ENCODE measurements around the gene GAREM2.
A peak's percentile ranks its signal among the peaks of the same experiment; 100 is the strongest.

Gene GAREM2

DNA sequence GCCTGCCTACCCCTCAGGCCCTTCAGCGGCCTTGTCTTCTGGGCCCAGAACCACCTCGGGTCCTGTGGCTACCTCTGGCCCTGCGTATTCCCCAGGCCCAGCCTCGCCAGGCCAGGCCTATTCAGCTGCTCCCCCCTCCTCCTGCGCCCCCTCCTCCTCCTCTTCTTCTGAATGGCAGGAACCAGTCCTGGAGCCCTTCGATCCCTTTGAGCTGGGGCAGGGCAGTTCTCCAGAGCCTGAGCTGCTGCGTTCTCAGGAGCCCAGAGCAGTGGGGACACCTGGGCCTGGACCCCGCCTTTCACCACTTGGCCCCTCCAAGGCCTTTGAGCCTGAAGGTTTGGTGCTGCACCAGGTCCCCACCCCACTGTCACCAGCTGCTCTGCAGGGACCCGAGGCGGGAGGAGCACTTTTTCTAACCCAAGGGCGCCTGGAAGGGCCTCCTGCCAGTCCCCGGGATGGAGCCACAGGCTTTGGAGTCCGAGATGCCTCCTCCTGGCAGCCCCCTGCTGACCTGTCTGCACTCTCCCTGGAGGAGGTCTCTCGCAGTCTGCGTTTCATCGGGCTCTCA lies 14.7 kb downstream of the GAREM2 start:
- no peak for DNase-seq (ENCODE audit: low spot score)

DNA sequence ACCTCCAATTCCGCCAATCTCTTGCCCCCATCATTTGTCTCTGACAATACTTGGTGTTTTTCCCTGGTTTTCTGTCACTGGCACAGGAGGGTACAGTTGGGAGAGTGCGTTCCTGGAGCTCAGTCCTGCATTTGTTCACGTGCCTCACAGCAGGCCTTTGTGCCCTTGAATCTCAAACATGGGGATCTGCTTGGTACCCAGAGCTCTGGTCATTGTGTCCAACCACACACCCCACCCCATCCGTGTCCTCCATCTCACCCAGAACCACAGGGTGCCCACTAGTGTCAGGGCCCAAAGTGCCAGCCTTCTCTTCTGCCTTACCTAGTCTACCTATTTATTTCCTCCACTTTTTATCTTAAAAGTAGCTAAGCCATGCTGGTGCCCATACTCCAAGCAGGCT lies 16.2 kb downstream of the GAREM2 start:
- DNase-seq (ENCODE audit: low spot score), result no peak

DNA sequence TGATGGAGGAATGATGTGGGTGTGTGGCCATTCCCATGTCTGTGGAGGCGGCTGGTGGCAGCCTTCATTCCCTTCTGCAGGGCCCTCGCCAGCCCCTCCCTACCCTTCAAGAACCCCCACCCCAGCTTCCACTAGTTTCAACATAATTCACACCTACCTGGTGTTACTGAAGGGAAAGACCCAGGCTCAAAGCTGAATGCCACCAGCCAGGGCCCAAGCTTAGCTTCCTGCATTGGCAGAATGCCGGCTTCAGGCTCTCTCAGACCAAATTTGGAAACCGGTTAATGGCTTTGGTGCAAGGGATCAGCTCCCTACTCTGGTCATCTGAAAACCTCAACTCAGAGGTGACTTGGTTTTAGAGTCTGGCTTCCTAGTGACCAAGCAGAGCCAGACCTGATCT lies 16.9 kb downstream of the GAREM2 start:
- no peak for DNase-seq (ENCODE audit: low spot score)

DNA sequence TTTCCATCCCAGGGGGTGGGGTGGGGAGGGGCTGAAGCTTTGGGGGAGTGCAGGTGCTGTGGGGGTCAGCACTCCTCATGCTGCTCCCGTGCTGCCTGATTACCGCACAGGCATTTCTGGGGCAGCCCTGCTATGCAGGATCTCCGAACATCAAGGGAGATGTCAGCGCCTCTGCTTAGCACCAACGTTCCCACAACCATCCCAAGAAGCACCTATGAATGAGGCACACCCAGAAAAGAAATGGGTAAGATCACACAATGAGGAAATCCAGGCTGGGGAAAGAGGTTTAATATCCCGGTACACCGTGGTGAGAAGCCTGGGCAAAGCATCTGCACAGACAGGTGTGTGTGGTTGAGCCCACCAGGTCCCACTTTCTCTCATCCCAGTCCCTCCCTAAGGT lies 17.5 kb downstream of the GAREM2 start:
- no peak for DNase-seq (ENCODE audit: low spot score)

DNA sequence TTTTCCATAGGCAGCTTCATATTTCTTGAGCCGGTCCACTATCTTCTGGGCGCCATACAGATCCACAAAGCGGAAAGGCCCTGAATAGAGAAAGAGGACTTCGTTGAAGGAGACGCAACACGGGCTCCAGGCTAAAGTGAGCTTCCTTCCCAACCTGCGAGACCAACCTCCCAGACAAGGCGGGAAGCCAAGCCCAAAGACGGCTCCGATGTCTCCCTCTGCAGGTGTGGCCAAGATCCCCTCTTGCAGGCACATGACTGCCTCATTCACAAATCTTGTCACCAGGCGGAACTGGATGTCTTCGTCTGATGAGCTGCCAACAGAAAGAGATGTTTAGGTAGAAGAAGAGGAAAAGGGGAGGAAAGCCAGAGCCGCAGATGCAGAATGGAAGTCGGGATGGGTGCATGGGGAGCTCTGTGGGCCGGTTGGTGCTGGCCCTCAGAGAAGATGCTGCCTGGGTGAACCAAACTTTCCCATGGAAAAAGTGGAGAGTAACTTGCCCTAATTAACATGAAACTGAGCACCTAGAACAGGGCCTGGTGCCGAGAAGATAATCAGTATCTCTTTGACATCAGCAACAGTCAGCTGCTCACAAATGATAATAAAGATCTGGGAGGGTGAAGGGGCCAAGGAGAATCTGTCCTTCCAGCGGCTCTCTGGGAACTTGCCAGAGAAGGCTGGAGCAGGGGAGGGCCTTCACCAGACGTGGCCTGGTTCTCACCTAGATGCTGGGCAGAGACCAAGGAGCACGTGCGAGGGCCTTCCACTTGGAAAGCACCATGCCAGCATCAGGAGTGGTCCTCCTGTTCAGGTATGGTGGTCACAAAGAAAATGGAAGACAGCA lies 18.6 kb downstream of the GAREM2 start:
- no peak for DNase-seq (ENCODE audit: low spot score)

DNA sequence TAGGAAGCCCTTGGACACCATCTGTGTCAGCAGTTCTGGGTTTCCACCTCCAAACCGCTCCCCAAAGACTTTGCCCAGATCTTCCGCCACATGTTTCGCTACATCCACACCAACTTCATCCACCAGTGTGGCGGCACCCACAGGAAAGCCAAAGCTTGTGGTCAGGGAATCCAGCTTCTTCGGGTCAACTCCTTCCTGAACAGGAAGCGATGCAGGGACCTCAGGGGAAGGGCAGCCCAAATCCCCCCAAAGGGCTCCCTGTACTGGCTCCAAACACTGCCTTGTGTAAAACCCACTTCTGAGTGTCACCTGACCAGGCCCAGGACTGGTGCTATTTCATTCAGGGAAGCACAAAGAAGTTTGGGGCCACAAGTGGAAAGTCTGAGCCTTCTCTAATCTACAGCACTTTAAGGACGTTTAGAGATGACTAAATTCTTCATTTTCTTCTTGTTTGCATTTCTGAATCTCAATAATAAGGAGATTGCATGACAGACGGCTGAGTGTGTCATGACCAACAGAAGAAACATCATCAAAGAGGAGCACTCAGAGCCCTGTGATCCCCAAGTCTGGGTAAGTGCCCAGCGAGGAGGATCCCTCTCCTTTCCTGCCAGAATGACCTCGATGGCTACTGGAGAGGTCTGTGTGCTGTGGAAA lies 20.8 kb downstream of the GAREM2 start:
- DNase-seq (ENCODE audit: low spot score), result no peak

DNA sequence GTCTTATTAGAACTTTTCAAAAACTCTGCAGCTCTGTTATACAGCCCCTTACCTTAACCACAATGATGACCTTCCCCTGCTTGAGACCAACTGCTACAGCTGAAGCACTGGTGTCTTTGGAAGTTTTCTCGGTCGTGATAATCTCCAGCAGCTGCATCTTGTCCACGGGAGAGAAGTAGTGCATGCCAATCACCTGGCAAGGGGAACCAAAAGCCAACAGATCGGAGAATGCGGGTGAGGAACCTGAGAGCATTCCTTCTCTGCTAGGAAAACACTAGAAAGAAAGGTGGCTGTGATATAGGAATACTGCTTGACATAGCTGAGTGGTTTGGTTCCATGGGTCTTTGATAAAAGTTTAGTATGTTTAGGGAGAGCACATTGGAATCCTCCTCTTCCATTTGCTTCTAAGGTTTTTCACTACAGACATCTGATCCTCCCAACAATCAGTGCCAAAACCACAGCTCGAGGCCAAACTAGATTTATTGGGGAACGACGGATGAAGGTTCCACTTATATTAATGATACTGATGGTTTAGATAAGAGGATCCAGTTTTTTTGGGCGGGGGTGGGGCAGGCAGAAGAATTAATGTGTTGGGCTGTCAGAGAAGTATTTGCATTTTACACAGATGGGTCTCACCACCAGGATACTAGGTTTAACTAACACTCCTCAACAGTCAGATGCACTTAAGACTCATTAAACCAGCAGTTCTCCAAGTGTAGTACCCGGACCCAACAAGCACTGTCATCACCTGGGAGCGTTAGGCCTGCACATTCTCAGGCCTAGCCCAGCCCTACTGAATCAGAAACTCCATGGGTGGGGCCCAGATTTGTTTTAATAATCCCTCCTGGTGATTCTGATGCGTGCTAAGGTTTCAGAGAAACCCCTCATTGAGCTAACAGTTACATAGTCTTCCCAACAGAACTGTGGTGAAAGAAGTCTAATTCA lies 22.4 kb downstream of the GAREM2 start:
- no peak for DNase-seq (ENCODE audit: low spot score)

DNA sequence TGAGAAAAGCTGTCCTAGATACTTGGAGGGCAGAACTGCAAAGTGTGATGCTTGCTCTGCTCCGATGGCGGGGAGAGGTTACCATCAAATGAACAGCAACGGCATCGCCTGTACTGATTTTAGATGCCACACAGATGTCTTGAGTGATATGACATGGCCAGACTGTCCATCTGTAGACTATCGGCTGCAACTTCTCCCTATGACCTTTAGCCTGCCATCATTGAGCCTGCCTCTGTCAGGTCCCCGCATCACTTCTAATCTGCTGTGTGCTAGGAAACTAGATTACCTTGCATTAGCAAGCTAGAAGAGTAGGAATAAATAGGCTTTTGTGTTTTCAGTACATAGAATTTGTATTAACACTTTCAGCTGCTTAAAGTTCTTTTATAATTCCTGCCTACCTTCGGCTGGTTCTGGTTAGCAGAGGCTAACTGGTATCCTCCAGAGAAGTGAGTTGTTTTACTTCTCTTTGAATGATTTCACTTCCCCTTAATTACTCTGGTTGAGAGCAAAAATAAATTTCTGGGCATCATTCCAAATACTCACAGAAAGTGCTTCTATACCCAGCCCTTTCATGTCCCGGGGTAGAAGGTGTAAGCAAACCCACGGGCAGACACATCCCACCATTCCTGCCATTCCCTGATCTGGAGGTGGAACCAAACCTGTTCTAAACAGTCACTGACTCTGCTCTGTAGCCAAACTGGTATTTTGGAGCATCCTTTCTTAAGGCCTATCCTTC lies 24.0 kb downstream of the GAREM2 start:
- no peak for DNase-seq (ENCODE audit: low spot score)

DNA sequence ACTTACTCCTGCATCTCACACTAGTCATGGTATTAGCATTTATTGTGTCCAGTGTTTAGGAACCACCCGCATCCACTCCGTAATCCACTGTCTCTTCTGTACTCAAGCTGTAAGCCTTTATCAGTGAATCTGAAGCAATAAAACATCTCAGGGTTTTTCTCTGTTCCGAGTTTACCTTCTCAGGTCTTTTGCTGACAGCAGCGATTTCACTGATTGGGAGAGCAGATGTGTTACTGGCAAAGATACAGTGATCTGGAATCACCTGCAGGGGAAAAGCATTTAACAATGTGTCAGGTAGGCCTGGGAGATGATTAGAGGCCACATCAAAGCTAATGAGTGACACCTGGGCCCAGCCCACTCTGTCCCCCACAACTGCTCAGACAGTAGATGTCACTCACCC lies 24.6 kb downstream of the GAREM2 start:
- no peak for DNase-seq (ENCODE audit: low spot score)

DNA sequence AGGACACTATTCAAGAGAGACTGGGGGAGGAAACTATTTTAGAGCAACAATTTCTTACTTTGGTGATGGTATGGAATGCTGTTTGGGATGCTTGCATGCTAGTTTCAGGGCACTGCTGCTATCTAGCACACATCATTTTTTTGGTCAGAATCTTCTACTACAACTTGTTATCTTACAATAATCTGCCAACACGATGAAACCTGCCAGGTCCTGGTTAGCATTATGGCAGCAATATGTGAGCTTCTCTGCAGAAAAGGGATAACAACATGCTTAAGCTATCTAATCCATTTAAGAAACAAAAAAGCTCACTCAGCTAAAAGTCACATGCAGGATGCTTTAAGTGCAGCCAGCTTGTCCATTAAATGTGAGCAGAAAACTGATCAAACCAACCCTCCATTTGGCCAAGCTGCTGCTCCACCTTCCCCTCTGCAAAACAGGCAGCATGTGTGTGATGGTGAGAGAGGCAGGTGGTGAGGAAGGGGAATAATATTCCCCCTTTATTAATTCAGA lies 30.1 kb downstream of the GAREM2 start:
- DNase-seq (ENCODE audit: low spot score), result no peak

DNA sequence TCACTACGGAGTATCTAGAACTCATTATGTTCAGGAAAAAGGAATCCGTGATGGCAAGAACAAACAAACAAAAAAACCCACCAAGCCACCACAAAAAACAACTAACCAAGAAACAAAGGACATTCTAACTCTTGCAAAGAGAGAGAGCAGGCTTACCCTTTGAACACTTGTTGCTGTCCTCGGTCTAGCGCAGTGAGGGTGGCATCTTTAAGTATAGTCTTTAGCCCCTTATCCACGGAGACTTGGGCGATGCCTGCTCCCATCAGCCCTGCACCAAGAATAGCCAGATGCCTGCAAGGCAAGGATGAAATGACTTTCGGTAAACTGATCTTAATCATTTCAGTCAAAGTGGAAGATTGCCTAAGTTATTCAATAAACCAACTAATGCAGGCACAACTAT lies 31.0 kb downstream of the GAREM2 start:
- no peak for DNase-seq (ENCODE audit: low spot score)

DNA sequence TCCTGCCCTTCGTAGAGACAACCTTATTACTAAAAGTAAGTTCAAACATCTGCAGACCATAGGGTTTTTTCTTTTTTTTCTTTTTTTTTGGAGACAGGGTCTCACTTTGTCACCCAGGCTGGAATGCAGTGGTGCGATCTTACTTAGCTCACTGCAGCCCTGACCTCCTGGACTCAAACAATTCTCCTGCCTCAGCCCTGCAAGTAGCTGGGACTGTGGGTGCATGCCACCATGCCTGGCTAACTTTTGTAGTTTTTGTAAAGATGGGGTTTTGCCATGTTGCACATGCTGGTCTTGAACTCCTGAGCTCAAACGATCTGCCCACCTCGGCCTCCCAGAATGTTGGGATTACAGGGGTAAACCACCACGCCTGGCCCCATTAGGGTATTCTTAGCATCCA lies 39.1 kb downstream of the GAREM2 start:
- no peak for DNase-seq (ENCODE audit: low spot score)

DNA sequence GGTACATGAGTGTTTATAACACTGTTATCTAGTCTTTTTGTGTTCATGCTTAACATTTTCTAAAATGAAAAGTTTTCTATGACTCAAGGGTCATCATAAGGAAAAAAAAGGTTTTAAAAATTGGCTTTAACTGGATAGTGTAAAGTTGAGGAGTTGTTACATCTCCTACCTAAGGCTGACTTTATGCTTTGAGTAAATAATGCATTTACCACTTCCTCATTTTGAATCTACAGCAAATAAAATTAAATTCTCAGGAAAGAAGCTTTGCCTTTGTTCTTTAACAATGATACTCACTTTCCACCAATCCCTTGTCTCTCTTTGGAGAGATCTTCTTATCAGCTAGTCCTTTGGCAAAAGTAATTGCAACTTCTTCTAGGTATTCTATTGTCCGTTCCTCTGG lies 41.9 kb downstream of the GAREM2 start:
- no peak for DNase-seq (ENCODE audit: low spot score)

DNA sequence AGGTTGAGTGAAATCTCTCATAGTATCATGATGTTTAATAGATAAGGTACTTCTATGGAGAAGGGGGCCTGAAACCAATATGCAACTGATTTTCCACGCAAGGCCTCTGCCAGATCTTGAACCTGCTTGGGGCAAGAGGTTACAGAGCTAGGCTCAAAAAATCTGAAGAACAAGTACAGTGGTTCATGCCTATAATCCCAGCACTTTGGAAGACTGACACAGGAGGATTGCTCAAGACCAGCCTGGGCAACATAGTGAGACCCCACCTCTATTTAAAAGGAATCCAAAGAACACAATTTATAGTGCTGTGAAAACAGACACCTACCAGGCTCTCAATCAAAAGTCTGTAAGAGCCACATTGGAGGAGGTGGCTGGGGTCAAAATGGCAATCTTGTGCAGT lies 42.9 kb downstream of the GAREM2 start:
- DNase-seq (ENCODE audit: low spot score), result no peak

DNA sequence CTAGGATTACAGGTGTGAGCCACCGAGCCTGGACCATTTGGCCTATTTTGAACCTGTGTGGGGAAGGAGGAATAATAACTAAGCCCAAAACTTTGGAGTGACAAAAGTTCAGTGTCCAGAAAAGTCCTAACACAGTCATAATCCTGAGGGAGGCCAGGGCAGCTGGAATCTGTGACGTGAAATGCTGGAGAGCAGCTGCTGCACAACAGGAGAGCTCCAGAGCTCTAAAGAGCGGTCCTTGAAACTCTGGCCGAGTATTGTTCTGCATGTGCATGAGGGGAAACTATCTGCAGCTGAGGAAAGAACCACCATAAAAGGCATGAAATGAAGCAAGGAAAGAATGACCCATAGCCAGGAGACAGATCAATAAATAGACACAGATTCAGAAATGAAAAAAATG lies 43.7 kb downstream of the GAREM2 start:
- no peak for DNase-seq (ENCODE audit: low spot score)

DNA sequence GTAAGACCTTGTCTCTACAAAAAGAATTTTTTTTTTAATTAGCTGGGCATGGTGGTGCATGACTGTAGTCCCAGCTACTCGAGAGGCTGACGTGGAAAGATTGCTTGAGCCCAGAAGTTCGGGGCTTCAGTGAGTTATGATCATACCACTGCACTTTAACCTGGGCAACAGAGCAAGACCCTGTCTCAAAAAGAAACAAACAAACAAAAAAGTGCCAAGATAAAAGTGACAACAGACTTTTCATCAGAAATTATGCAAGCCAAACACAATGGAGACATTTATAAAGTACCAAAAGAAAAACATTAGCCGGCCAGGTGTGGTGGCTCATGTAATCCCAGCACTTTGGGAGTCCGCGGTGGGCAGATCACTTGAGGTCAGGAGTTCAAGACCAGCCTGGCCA lies 44.8 kb downstream of the GAREM2 start:
- no peak for DNase-seq (ENCODE audit: low spot score)

DNA sequence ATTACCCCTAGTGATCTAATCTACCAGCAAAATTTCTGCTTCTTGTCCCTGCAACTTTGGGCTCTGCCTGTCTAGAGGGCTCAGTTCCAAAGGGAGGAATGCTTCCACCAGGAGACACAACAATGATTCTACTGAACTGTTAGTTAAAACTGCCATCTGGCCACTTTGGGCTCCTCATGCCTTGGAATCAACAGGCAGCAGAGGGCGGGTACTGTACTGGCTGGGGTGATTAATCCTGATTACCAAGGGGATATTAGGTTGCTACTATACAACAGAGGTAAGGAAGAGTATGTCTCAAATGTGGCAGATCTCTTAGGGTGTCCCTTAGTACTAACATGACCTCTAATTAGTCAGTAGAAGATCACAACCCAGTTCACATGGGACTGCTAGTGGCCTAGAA lies 50.1 kb downstream of the GAREM2 start:
- peak; percentile 76 for DNase-seq (ENCODE audit: low spot score)

DNA sequence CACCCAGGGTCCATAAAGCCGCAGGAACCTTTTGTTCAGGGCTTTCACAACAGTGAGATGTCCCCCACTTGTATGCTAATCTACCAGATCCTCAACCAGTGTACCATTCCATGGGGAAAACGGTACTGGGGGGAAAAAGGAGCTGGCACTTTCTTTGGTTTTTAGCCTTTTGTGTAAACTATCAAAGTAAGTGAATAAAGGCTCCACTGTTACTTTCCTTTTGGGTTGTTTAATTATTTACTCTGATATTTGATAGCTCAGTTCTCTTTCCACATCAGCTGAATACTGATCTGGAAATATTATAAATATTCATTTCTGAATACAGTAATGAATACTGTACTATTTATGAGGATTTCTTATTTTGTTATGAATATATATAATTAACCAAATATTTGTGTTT lies 51.2 kb downstream of the GAREM2 start:
- no peak for DNase-seq (ENCODE audit: low spot score)

DNA sequence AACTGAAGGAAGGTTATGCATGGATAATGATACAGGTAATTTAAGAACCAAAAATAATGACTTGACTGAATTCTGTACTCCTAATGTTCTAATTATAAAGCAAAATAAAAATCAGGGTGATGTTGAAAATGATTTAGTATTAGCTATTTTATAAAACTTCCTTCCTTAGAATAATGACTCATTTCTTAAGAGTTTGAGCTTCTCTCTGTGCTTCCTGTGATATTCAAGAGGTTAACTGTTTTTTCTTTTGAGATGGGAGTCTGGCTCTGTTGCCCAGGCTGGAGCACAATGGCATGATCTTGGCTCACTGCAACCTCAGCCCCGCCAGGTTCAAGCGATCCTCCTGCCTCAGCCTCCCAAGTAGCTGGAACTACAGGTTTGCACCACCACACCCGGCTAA lies 56.7 kb downstream of the GAREM2 start:
- no peak for DNase-seq (ENCODE audit: low spot score)

DNA sequence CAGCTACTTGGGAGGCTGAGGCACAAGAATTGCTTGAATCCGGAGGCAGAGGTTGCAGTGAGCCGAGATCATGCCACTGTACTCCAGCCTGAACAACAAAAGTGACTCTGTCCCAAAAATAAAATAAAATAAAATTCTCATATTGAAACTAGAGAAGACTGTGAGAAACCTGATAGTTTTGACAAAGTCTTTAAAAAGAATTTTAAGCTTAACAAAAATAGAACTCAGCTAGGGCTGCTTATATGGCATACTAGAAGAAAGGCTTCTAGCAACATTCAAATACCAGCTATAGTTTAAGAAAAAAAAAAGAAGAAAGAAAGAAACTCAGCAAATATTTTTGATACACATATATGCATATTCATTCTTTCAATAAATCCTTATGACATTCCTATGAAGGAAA lies 57.9 kb downstream of the GAREM2 start:
- DNase-seq (ENCODE audit: low spot score), result no peak

DNA sequence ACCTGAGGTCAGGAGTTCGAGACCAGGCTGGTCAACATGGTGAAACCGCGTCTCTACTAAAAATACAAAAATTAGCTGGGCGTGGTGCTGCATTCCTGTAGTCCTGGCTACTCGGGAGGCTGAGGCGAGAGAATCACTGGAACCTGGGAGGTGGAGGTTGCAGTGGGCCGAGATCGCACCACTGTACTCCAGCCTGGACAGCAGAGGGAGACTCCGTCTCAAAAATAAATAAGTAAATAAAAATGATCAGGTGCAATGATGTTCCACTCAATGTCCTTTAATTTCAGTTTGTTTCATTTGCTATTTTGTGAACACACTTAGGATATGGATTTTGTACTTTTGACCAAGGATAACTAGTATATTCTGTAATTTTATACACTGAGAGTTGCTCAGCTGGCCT lies 62.2 kb downstream of the GAREM2 start:
- no peak for DNase-seq (ENCODE audit: low spot score)
